K562 (cell line): Measurements from ENCODE around the gene PBX1. TPM values are rescaled to one million over a fixed set of nuclear protein-coding genes. Genes with fewer than 3 reads are reported as not detected.

Experiments used
- ATAC-seq: fragments of 200-7000 bp; cut with Tn5 transposase; 3 replicates; pipeline ENCODE4 v1.9.1; 2020; ENCODE audit warnings: moderate library complexity
- BruUV-seq: library from RNA; stranded (reverse); fragments of 400-500 nt; replicated peaks from 2 replicates; lab custom pipeline; 2021; lab: Mats Ljungman, UMichigan
- CTCF ChIA-PET: fragments of 300-600 bp; formaldehyde crosslinking; extraction: SDS; loops from one replicate; lab custom pipeline; 2021; ENCODE audit warnings: low intra/inter-chr PET ratio; lab: Yijun Ruan, JAX
- POLR2A ChIA-PET: fragments of 300-600, 350-650 bp; sonication (Branson Sonifier 250); formaldehyde crosslinking; extraction: SDS; loops from one replicate; lab custom pipeline; 2021; ENCODE audit warnings: antibody characterized with exemption, inconsistent platforms; lab: Yijun Ruan, JAX
- DNase-seq, 4 experiments: peaks; one replicate each; pipeline versions ENCODE4 v3.0.0 to v3.0.0-alpha.2; 2011 to 2018; ENCODE audit warnings: low spot score in 3 of 4, mixed read lengths in 3 of 4; ENCODE audit errors: extremely low read depth in 1 of 4
- FAIRE-seq: peaks from 2 replicates; lab custom pipeline; 2011; peaks lifted over from hg19 to GRCh38; lab: Jason Lieb, UNC
- H2AFZ ChIP-seq: 2 replicates; pipeline ENCODE4 v1.6.0; 2011; ENCODE audit warnings: low read depth, low read length, control low read depth, inconsistent platforms
- H3K27ac ChIP-seq: fragments of 200-600 bp; 3 replicates; pipeline ENCODE4 v1.8.0; 2011; ENCODE audit warnings: low read depth, mild to moderate bottlenecking, control low read depth, inconsistent platforms, low read length, moderate library complexity, mixed read lengths; ENCODE audit errors: extremely low read depth
- H3K27me3 ChIP-seq, 2 experiments: fragments of 300-600 bp in 1 of 2; 2 replicates in 1 of 2; 3 replicates in 1 of 2; pipeline versions ENCODE4 v1.6.0 to v1.8.0; 2011; ENCODE audit warnings: inconsistent platforms in 2 of 2, low read length in 2 of 2, mild to moderate bottlenecking in 1 of 2, mixed read lengths in 1 of 2, moderate library complexity in 1 of 2; ENCODE audit not compliant: control insufficient read depth in 2 of 2, insufficient read depth in 2 of 2
- H3K36me3 ChIP-seq: fragments of 300-600 bp; 3 replicates; pipeline ENCODE4 v1.8.0; 2011; ENCODE audit warnings: mild to moderate bottlenecking, low read length, inconsistent platforms; ENCODE audit not compliant: control insufficient read depth, insufficient read depth
- H3K4me1 ChIP-seq, 2 experiments: fragments of 200-600 bp in 1 of 2; replicated peaks in 1 of 2; 2 replicates in 1 of 2; 3 replicates in 1 of 2; pipeline versions ENCODE4 v1.5.1 to v1.8.0; 2011; ENCODE audit warnings: inconsistent platforms in 2 of 2, low read length in 2 of 2, mild to moderate bottlenecking in 1 of 2, mixed read lengths in 1 of 2, moderate library complexity in 1 of 2; ENCODE audit not compliant: control insufficient read depth in 2 of 2, insufficient read depth in 2 of 2
- H3K4me2 ChIP-seq: 2 replicates; pipeline ENCODE4 v1.6.1; 2011; ENCODE audit warnings: low read length, control low read depth, inconsistent platforms, mixed read lengths; ENCODE audit not compliant: insufficient read depth
- H3K4me3 ChIP-seq: fragments of 200-600 bp; sonication (generic), shearing (Covaris generic); 2 replicates; pipeline ENCODE4 v1.5.1; 2016; ENCODE audit warnings: control low read depth, inconsistent platforms
- H3K79me2 ChIP-seq: fragments of 200-600 bp; 3 replicates; pipeline ENCODE4 v1.8.0; 2011; ENCODE audit warnings: low read length, inconsistent platforms; ENCODE audit not compliant: control insufficient read depth, insufficient read depth
- H3K9ac ChIP-seq, 2 experiments: 2 replicates each; pipeline versions ENCODE4 v1.6.0 to v1.6.1; 2011; ENCODE audit warnings: low read depth in 2 of 2, low read length in 2 of 2, control low read depth in 1 of 2, inconsistent platforms in 1 of 2, mild to moderate bottlenecking in 1 of 2, mixed read lengths in 1 of 2; ENCODE audit not compliant: insufficient read depth in 1 of 2
- H3K9me1 ChIP-seq: one replicate; pipeline ENCODE4 v1.6.0; 2011; ENCODE audit warnings: inconsistent platforms, mild to moderate bottlenecking, low read length, moderate library complexity; ENCODE audit not compliant: control insufficient read depth, insufficient read depth
- H3K9me3 ChIP-seq: replicated peaks from 2 replicates; pipeline ENCODE4 v1.5.1; 2011; ENCODE audit warnings: low read depth, low read length, inconsistent platforms; ENCODE audit not compliant: control insufficient read depth, insufficient read depth
- H4K20me1 ChIP-seq: replicated peaks from 2 replicates; pipeline ENCODE4 v1.6.1; 2011; ENCODE audit warnings: low read length, inconsistent platforms, mixed read lengths; ENCODE audit not compliant: control insufficient read depth, insufficient read depth
- CEBPB ChIP-seq: fragments of 450-650 bp; IDR thresholded peaks from 2 replicates; pipeline ENCODE4 v1.6.1; 2016; ENCODE audit warnings: missing genetic modification characterization, missing compliant biosample characterization
- FOXA3 ChIP-seq, 2 experiments: fragments of 450-650 bp in 1 of 2; sonication (generic) in 1 of 2; formaldehyde crosslinking; IDR thresholded peaks in 1 of 2; conservative IDR thresholded peaks in 1 of 2; 2 replicates each; pipeline versions ENCODE4 v1.4.0 to v1.8.0; 2020 to 2022; ENCODE audit warnings: mild to moderate bottlenecking in 2 of 2, missing genetic modification reagents in 1 of 2
- JUNB ChIP-seq: fragments of 450-650 bp; formaldehyde crosslinking; conservative IDR thresholded peaks from 2 replicates; pipeline ENCODE4 v1.4.0; 2020; ENCODE audit warnings: mild to moderate bottlenecking
- MED1 ChIP-seq: sonication (generic); formaldehyde crosslinking; IDR thresholded peaks from 2 replicates; pipeline ENCODE4 v1.8.1; 2023; ENCODE audit warnings: missing genetic modification reagents, borderline replicate concordance
- MYBL2 ChIP-seq, 2 experiments: fragments of 450-650 bp in 1 of 2; sonication (generic) in 1 of 2; formaldehyde crosslinking in 1 of 2; IDR thresholded peaks; 2 replicates each; pipeline versions ENCODE4 v1.6.1 to v1.8.1; 2017 to 2022; ENCODE audit warnings: borderline replicate concordance in 1 of 2, inconsistent platforms in 1 of 2, low read depth in 1 of 2, mild to moderate bottlenecking in 1 of 2, missing genetic modification reagents in 1 of 2, moderate library complexity in 1 of 2
- NUFIP1 ChIP-seq: fragments of 450-650 bp; IDR thresholded peaks from 2 replicates; pipeline ENCODE4 v1.6.1; 2018; ENCODE audit not compliant: partially characterized antibody
- POLR2B ChIP-seq: fragments of 450-650 bp; IDR thresholded peaks from 2 replicates; pipeline ENCODE4 v1.6.1; 2018; ENCODE audit warnings: low read depth; ENCODE audit not compliant: partially characterized antibody
- RAD21 ChIP-seq, 2 experiments: fragments of 250-450 bp in 1 of 2; fragments of 450-650 bp in 1 of 2; sonication (Bioruptor Pico) in 1 of 2; formaldehyde crosslinking in 1 of 2; IDR thresholded peaks in 1 of 2; conservative IDR thresholded peaks in 1 of 2; 2 replicates each; pipeline versions ENCODE4 v1.4.0 to v1.8.0; 2020 to 2022; ENCODE audit warnings: mild to moderate bottlenecking in 2 of 2, moderate library complexity in 1 of 2
- SAP30 ChIP-seq: fragments of 200-600 bp; sonication (generic); IDR thresholded peaks from 2 replicates; pipeline ENCODE4 v1.6.1; 2012; ENCODE audit warnings: borderline replicate concordance, low read depth, mild to moderate bottlenecking, moderate library complexity, low read length, control low read depth, inconsistent platforms; ENCODE audit not compliant: insufficient read depth, poor library complexity, severe bottlenecking
- SIN3B ChIP-seq: fragments of 450-650 bp; IDR thresholded peaks from 2 replicates; pipeline ENCODE4 v1.6.1; 2017; ENCODE audit warnings: low read depth, mild to moderate bottlenecking, moderate library complexity
- SMAD3 ChIP-seq: fragments of 450-650 bp; formaldehyde crosslinking; conservative IDR thresholded peaks from 2 replicates; pipeline ENCODE4 v1.4.0; 2020; ENCODE audit warnings: mild to moderate bottlenecking
- STAT5B ChIP-seq: fragments of 250-450 bp; sonication (Bioruptor Pico); IDR thresholded peaks from 2 replicates; pipeline ENCODE4 v1.8.0; 2021; ENCODE audit warnings: mild to moderate bottlenecking, inconsistent platforms
- ZBTB8A ChIP-seq: fragments of 450-650 bp; IDR thresholded peaks from 2 replicates; pipeline ENCODE4 v1.6.1; 2018; ENCODE audit warnings: mild to moderate bottlenecking, moderate library complexity; ENCODE audit not compliant: partially characterized antibody
- ZNF217 ChIP-seq: sonication (generic); formaldehyde crosslinking; IDR thresholded peaks from 2 replicates; pipeline ENCODE4 v1.8.0; 2022; ENCODE audit warnings: mild to moderate bottlenecking, missing genetic modification reagents
- ZNF316 ChIP-seq: fragments of 450-650 bp; IDR thresholded peaks from 2 replicates; pipeline ENCODE4 v1.6.1; 2016
- ZNF551 ChIP-seq: fragments of 250-450 bp; sonication (Bioruptor Pico); IDR thresholded peaks from 2 replicates; pipeline ENCODE4 v1.5.0; 2021; ENCODE audit warnings: mild to moderate bottlenecking, moderate library complexity
- ZNF668 ChIP-seq: fragments of 250-450 bp; sonication (Bioruptor Pico); IDR thresholded peaks from 2 replicates; pipeline ENCODE4 v1.8.0; 2022; ENCODE audit warnings: mild to moderate bottlenecking, inconsistent platforms
- WGBS: fragments of 100-300 bp; shearing (Covaris generic); methylation state at CpG from one replicate; pipeline ENCODE4 v1.1.6; 2016; ENCODE audit warnings: low coverage, mixed read lengths; ENCODE audit not compliant: insufficient coverage; ENCODE audit errors: missing lambda C conversion rate; 5-methylcytosine and 5-hydroxymethylcytosine counted together
- in situ Hi-C: fragments of 300-500 bp; cut with MboI; formaldehyde crosslinking; loops from 4 replicates; pipeline ENCODE4 v1.15.0; 2018; ENCODE audit warnings: inconsistent platforms, mixed read lengths
- intact Hi-C: fragments of 100-400 bp; cut with micrococcal nuclease; formaldehyde crosslinking; loops from 2 replicates; pipeline ENCODE4 v1.14.2; 2022
- polyA plus RNA-seq, 8 experiments: library from polyadenylated mRNA; depleted of rRNA in 4 of 8; stranded (reverse) in 5 of 8; unstranded in 3 of 8; fragments of >200 nt; fragmentation: Nextera tagmentation in 2 of 8; fragmentation: Illumina TruSeq in 1 of 8; extraction: Ambion mirVana in 2 of 8; extraction: Trizol in 1 of 8; gene quantifications; 2 replicates each; pipeline versions ENCODE4 v1.2.1 to v1.2.3, GENCODE V29; 2011 to 2014; ENCODE audit warnings: inconsistent platforms in 1 of 8, missing spikeins in 1 of 8
- total RNA-seq, 7 experiments: library from RNA; depleted of rRNA in 6 of 7; stranded (reverse); fragments of >200 nt in 6 of 7; fragmentation: Illumina TruSeq in 2 of 7; extraction: Trizol in 2 of 7; gene quantifications; 2 replicates each; pipeline versions ENCODE4 v1.2.1 to v1.2.3, GENCODE V29; 2011 to 2021; ENCODE audit warnings: low replicate concordance in 1 of 7

PBX1 gene
- total and polyA plus RNA-seq, 9 of the 15 experiments (the other 6 are each of a cell fraction or from before 2014, with no cell fraction given): 0.03 to 0.62 (median 0.17) TPM

- ATAC-seq: no peak
- no TSS peak for BruUV-seq
- WGBS: 6% methylated on average over 3 of the region's 3 CpGs
- Histone ChIP-seq H4K20me1 (no peaks in the 10 kb centered on the region; the same call in 1 of the 2 replicates), H3K9me1 (no peaks in the 10 kb centered on the region), H3K4me1 (no peaks in the 10 kb centered on the region; a peak in 1 of 5 replicates), H3K9me3 (no peaks in the 10 kb centered on the region), H3K27me3 (peaks cover 0 to 10% of the 10 kb centered on the region in 2 experiments; a peak in 3 of 5 replicates), H3K36me3 (no peaks in the 10 kb centered on the region), H3K27ac (no peak overlapping the region), H3K9ac (no peak overlapping the region), H2AFZ (no peak overlapping the region), H3K4me3 (no peak overlapping the region), H3K4me2 (no peak overlapping the region), H3K79me2 (no peaks in the 10 kb centered on the region)
- no peak for TF ChIP-seq ZBTB8A
- CTCF ChIA-PET: no interaction called here
- no peak for DNase-seq
- no peak for FAIRE-seq
- intact Hi-C loops (no loop called here), in situ Hi-C loops (no loop called here)
- POLR2A ChIA-PET: no interaction called here
Measured at GRCh38 chr1:164653705-164654104, 94.7 kb downstream of the PBX1 start.

- no peak overlapping the region for H3K4me3 ChIP-seq
- H3K9ac ChIP-seq: no peak overlapping the region
- no peak for ATAC-seq
- ChIA-PET POLR2A (no interaction called here), CTCF (no interaction called here)
- H2AFZ ChIP-seq: no peak overlapping the region
- in situ Hi-C loops: no loop called here
- 4% methylated on average over 3 of the region's 3 CpGs for WGBS
- no peaks in the 10 kb centered on the region; the same call in 1 of the 2 replicates for H4K20me1 ChIP-seq
- TF ChIP-seq ZNF668 (CRISPR knock-in tag) (no peak), SIN3B (no peak), SMAD3 (CRISPR knock-in tag) (no peak), NUFIP1 (no peak), POLR2B (no peak), ZNF316 (no peak), ZNF217 (no peak), STAT5B (CRISPR knock-in tag) (no peak), FOXA3 (CRISPR knock-in tag; conservative IDR thresholded peaks at IDR 0.05 in 1 of 2, IDR thresholded peaks at IDR 0.05 in 1 of 2) (no peak), RAD21 (CRISPR knock-in tag; conservative IDR thresholded peaks at IDR 0.05 in 1 of 2, IDR thresholded peaks at IDR 0.05 in 1 of 2) (no peak), ZNF551 (CRISPR knock-in tag) (no peak), MYBL2 (IDR thresholded peaks at IDR 0.05; ENCODE audit: low read depth) (no peak), MYBL2 (CRISPR knock-in tag; IDR thresholded peaks at IDR 0.05; ENCODE audit: borderline replicate concordance) (no peak), SAP30 (no peak), JUNB (CRISPR knock-in tag) (no peak), CEBPB (no peak), MED1 (CRISPR knock-in tag) (no peak)
- TF ChIP-seq, all 486 proteins: peak for 0
- Histone ChIP-seq H3K4me2 (no peak overlapping the region), H3K79me2 (no peaks in the 10 kb centered on the region), H3K9me1 (no peaks in the 10 kb centered on the region), H3K4me1 (no peaks in the 10 kb centered on the region; a peak in 1 of 5 replicates), H3K36me3 (no peaks in the 10 kb centered on the region), H3K9me3 (no peaks in the 10 kb centered on the region), H3K27ac (no peak overlapping the region), H3K27me3 (peaks cover 0 to 10% of the 10 kb centered on the region in 2 experiments; a peak in 2 of 5 replicates)
- intact Hi-C loops: no loop called here
- DNase-seq (no peak), FAIRE-seq (no peak)
- BruUV-seq: no TSS peak
Measured at GRCh38 chr1:164654200-164654599, 95.2 kb downstream of the PBX1 start.
